AG04450 (cell line): ENCODE measurements around the gene AGO3. TPM values are rescaled to one million over a fixed set of nuclear protein-coding genes. Genes with fewer than 3 reads are reported as not detected.

Experiments
- CTCF ChIA-PET: fragments of 300-600, 350-600 bp; formaldehyde crosslinking; extraction: SDS; loops from one replicate; lab custom pipeline; 2022; ENCODE audit warnings: antibody characterized with exemption, inconsistent platforms; lab: Charles Lee
- POLR2A ChIA-PET: fragments of 350-600 bp; formaldehyde crosslinking; extraction: SDS; loops from one replicate; lab custom pipeline; 2021; ENCODE audit warnings: antibody characterized with exemption, inconsistent platforms; lab: Yijun Ruan, JAX
- DNase-seq: peaks from one replicate; pipeline ENCODE4 v3.0.0-alpha.2; 2011; ENCODE audit warnings: low read depth, low spot score
- H3K27ac ChIP-seq: one replicate; pipeline ENCODE4 v1.5.1; 2012; ENCODE audit warnings: low read depth, low read length, control low read depth
- H3K27me3 ChIP-seq: one replicate; pipeline ENCODE4 v1.6.0; 2012; ENCODE audit warnings: low read length; ENCODE audit not compliant: control insufficient read depth, insufficient read depth
- H3K4me3 ChIP-seq: 2 replicates; pipeline ENCODE4 v1.5.1; 2011; ENCODE audit warnings: mild to moderate bottlenecking, low read depth, low read length, control low read depth
- H3K9me3 ChIP-seq: 2 replicates; pipeline ENCODE4 v1.5.1; 2012; ENCODE audit warnings: low read length; ENCODE audit not compliant: control insufficient read depth, insufficient read depth
- CTCF ChIP-seq: IDR thresholded peaks from 2 replicates; pipeline ENCODE4 v1.5.1; 2011; ENCODE audit warnings: low read depth, low read length, control low read depth, inconsistent platforms
- polyA plus RNA-seq: library from polyadenylated mRNA; depleted of rRNA; stranded (reverse); fragments of >200 nt; gene quantifications from 2 replicates; pipeline ENCODE4 v1.2.3, GENCODE V29; 2011

The AGO3 gene
- polyA plus RNA-seq, 1 experiment: 22.5 TPM

DNA sequence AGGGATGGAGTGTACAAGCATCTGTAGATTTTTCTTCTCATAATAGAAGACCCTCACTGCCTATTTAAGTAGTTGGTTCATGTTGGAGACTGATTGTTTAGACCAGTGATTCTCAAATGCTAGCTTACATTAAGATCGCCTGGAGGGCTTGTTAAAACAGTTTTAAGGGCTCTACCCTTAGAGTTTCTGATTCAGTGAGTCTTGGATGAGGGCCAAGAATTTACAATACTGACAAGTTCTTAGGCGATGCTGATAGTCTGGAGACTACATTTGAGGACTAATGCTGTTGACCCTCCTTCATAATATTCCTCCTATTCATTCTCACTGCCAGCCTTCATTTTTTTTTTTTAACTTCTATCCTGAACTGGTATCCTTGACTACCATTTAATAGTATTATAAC is 15.2 kb upstream of the AGO3 start:
- ChIA-PET CTCF (no interaction called here), POLR2A (no interaction called here)
- TF ChIP-seq CTCF: no peak
- H3K27ac ChIP-seq: no peak overlapping the region
- no peak overlapping the region for H3K4me3 ChIP-seq
- no peaks in the 10 kb centered on the region for H3K9me3 ChIP-seq
- no peak for DNase-seq
- H3K27me3 ChIP-seq: no peaks in the 10 kb centered on the region

- Histone ChIP-seq H3K9me3 (no peaks in the 10 kb centered on the region), H3K27me3 (no peaks in the 10 kb centered on the region), H3K27ac (peak overlapping the region; percentile 11), H3K4me3 (no peak overlapping the region)
- POLR2A ChIA-PET: interaction anchor here (0.7 kb wide), 1 partner anchor 20 kb away, joined by 3 read pairs; no protein-coding TSS in a partner anchor
- CTCF ChIA-PET: no interaction called here
- TF ChIP-seq CTCF: no peak
- no peak for DNase-seq
These were observed 7.1 kb upstream of the AGO3 start for GRCh38 chr1:35923791-35924221.

DNA sequence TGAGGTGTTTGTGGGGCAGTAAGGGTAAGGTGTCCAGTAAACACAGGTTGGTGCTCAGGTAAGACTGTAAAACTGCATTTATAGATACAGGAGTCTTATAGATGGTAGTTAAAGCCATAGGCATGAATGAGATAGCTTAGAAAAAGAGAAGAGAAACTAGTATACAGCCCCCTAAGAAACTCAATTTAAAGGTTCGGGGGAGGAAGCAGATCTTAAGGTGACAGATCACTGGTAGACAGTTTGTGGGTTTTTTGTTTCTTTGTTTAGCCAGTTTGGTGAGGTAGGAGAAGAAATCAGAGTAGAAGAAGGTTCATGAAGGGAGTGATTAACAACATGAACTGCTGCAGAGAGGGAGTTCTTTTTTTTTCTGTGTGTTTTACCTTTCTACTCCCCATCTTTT is 6.1 kb upstream of the AGO3 start:
- Histone ChIP-seq H3K27ac (no peak overlapping the region), H3K4me3 (no peak overlapping the region), H3K9me3 (no peaks in the 10 kb centered on the region), H3K27me3 (no peaks in the 10 kb centered on the region)
- no peak for DNase-seq
- ChIA-PET POLR2A (no interaction called here), CTCF (no interaction called here)
- no peak for TF ChIP-seq CTCF

DNA sequence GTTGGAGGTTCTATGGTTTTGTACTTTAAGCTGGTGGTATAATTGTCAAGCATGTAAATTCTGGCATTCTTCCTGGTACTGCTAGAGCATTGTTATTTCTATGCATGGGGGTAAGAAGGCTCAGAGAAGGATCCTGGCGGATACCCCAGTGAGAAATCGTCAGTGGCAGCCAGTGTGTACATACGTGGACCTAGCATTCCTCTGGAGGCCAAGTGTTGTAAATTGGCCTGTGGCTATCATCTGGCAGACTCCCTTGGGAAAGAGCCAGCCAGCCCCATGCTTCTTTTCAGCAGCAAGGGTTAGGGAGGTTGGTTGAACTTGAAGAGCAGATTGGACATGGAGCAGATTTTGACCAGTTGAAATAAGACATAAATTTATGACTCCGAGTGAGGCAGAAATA is 5.2 kb upstream of the AGO3 start:
- ChIA-PET CTCF (no interaction called here), POLR2A (no interaction called here)
- no peak overlapping the region for H3K27ac ChIP-seq
- H3K4me3 ChIP-seq: no peak overlapping the region
- H3K9me3 ChIP-seq: no peaks in the 10 kb centered on the region
- DNase-seq: peak; percentile 71
- no peaks in the 10 kb centered on the region for H3K27me3 ChIP-seq
- no peak for TF ChIP-seq CTCF

GRCh38 chr1:35927472-35927871 is 3.4 kb upstream of the AGO3 start:
- no peaks in the 10 kb centered on the region for H3K27me3 ChIP-seq
- no peak overlapping the region for H3K4me3 ChIP-seq
- no peak for DNase-seq
- H3K27ac ChIP-seq: no peak overlapping the region
- ChIA-PET CTCF (no interaction called here), POLR2A (no interaction called here)
- no peak for TF ChIP-seq CTCF
- no peaks in the 10 kb centered on the region for H3K9me3 ChIP-seq
